NCI-H2107 (cell line): Measurements from ENCODE around the gene MAPK7.

Source experiments
- DNase-seq: peaks from one replicate; lab custom pipeline; 2025; lab: John Stamatoyannopoulos, UW

The MAPK7 gene

DNA sequence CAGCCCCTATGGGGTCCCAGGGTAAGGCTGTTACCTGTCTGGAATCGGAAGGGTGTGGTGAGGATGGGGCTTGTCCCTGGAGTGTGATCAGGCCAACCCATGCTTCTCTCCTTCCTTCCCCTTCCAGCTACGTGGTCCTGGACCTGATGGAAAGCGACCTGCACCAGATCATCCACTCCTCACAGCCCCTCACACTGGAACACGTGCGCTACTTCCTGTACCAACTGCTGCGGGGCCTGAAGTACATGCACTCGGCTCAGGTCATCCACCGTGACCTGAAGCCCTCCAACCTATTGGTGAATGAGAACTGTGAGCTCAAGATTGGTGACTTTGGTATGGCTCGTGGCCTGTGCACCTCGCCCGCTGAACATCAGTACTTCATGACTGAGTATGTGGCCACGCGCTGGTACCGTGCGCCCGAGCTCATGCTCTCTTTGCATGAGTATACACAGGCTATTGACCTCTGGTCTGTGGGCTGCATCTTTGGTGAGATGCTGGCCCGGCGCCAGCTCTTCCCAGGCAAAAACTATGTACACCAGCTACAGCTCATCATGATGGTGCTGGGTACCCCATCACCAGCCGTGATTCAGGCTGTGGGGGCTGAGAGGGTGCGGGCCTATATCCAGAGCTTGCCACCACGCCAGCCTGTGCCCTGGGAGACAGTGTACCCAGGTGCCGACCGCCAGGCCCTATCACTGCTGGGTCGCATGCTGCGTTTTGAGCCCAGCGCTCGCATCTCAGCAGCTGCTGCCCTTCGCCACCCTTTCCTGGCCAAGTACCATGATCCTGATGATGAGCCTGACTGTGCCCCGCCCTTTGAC is 2.4 kb downstream of the MAPK7 start:
- no peak for DNase-seq

DNA sequence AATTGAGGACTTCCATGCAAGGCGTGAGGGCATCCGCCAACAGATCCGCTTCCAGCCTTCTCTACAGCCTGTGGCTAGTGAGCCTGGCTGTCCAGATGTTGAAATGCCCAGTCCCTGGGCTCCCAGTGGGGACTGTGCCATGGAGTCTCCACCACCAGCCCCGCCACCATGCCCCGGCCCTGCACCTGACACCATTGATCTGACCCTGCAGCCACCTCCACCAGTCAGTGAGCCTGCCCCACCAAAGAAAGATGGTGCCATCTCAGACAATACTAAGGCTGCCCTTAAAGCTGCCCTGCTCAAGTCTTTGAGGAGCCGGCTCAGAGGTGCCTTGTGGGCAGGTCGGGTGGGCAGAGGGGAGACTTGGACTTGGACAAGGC is 3.1 kb downstream of the MAPK7 start:
- DNase-seq = no peak

DNA sequence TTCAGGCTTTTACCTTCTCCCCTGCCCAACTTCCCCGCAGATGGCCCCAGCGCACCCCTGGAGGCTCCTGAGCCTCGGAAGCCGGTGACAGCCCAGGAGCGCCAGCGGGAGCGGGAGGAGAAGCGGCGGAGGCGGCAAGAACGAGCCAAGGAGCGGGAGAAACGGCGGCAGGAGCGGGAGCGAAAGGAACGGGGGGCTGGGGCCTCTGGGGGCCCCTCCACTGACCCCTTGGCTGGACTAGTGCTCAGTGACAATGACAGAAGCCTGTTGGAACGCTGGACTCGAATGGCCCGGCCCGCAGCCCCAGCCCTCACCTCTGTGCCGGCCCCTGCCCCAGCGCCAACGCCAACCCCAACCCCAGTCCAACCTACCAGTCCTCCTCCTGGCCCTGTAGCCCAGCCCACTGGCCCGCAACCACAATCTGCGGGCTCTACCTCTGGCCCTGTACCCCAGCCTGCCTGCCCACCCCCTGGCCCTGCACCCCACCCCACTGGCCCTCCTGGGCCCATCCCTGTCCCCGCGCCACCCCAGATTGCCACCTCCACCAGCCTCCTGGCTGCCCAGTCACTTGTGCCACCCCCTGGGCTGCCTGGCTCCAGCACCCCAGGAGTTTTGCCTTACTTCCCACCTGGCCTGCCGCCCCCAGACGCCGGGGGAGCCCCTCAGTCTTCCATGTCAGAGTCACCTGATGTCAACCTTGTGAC is 3.6 kb downstream of the MAPK7 start:
- no peak for DNase-seq

DNA sequence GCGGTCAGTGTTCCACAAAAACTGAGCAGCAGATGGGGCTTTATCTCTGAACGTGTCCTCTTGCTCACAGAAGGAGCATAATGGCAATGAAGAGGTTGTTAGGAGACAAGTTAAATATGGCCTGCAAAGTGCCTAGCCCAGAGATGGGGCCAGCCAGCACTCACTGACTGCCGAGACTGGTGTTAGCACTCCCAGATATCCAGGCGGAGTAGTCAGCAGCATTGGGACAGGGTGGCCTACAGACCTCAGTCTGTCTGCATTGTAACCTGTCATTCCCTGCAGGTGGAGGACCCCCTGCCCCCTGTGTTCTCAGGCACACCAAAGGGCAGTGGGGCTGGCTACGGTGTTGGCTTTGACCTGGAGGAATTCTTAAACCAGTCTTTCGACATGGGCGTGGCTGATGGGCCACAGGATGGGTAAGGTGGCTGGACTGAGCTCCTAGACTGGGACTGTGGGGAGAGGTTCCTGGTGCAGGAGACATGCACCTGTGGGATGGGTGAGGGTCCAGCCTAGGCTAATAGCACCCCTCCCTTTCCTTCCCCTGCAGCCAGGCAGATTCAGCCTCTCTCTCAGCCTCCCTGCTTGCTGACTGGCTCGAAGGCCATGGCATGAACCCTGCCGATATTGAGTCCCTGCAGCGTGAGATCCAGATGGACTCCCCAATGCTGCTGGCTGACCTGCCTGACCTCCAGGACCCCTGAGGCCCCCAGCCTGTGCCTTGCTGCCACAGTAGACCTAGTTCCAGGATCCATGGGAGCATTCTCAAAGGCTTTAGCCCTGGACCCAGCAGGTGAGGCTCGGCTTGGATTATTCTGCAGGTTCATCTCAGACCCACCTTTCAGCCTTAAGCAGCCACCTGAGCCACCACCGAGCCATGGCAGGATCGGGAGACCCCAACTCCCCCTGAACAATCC is 4.5 kb downstream of the MAPK7 start:
- DNase-seq = no peak

DNA sequence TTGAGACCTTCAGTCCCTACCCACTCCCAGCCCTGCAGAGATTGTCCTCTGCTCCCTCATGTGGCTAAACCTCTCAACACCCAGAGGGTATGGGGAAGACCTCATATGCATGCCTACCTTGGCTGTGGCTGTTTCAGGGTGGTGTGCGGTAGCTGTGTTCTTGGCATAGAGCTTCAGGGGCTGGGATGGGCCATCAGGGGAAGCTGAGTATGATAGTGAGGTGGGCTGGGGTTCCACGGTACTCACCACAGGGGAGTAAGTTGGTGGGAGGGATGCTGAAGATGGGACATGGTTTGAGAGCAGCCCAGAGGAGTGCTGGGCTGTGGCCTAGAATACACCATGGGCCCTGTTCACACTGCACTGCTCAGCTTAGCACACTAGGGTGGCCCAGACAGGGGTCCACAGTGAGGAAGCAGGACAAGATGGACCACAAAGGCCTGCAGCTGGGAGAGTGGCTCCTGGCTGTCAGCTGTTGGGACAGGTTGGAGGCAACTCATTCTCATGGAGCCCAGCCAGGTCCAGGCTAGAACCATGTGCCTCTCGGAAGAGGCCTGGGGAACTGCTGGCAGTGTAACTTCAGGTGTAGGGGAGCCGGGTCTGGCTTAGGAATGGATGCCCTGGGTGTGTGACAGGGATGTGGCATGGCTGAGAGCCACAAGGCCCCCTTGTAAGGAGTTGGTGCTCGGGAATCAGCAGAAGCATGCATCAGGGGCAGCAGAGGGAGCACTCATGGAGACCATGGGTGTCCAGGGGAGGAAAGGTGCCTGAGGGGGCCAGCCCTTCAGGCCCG is 5.6 kb downstream of the MAPK7 start:
- no peak for DNase-seq

DNA sequence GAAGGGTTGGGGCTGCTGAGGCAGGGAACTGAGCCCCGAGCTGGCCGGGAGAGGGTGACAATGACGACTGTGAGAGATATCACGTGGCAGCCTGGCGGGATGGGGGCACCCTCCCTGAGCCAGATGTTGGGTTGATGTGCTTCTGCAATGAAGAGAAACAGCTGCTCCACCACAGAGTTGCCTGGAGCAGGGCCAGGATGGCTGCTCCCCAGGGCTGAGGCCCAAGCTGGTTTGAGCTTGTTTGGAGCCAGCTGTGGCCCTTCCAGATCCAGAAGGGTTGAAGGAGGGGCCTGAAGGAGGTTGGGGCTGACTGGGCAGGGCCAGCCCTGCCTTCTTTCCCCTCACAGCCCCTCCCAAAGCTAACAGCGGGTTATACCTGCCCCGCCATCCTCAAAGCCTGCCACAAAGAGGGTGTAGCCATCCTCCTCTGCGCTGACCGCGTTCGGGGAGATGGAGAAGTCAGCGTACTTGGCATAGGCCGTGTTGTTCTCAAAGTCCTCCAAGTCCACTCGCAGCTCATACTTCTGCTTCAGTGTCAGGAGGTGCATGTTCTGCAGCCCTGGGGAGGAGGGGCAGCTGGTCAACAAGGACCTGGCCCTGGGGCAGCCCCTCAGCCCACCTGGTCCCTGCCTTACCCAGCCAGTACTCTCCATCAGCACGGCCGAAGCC is 6.6 kb downstream of the MAPK7 start:
- peak; percentile 31 for DNase-seq

DNA sequence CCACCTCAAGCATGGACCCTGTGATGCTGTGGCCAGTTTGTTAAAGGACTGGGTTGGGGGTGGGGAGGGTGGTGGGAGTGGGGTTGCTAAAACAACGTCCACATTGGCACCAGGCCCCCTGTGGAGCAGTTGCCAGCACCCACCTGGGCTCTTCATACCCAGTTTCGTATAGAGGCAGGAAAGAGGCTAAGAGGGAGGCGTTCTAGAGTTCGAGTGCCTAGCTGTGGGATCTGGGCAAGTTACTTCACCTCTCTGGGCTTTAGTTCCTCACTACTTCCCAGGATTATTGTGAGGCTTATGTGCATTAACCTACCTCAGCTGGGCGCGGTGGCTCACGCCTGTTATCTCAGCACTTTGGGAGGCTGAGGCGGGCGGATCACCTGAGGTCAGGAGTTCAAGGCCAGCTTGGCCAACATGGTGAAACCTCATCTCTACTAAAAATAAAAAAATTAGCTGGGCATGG is 7.3 kb downstream of the MAPK7 start:
- no peak for DNase-seq

DNA sequence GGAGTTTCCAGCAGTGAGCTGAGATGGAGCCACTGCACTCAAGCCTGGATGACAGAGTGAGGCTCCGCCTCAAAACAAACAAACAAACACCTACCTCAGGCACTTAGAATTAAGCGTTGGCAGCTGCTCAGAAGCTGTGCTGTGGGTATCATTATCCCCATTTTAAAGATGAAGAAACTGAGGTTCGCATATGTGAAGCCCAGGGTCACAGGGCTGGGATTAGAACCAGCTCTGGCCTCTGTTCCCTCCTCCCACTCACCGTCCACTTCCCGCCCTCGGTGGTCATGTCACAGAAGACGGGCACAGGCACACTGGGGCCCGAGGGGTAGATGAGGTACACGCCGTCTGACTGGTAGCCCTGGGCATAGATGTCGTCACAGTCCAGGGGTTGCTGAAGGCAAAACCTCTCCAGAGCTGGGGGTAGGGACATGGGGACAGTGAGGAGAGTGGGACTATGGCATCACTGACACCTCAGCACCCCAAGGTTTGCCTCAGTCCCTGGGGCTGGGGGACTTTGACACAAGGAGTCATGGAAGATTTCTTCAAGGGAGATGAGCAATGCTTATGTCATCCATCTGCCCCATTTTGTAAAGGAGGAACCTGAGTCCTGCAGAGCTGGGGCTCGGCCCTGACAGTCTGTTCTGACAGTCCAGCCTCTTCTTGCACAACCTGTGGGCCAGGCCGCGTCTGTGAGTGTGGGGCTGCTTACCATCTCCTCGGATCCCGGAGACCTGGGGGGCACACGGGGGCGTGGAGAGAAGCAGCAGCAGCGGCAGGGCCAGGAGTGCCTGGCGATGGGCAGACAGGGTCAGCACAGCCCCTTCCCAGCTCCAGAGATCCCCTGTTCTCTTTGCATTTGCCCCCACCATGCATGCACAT is 8.0 kb downstream of the MAPK7 start:
- DNase-seq = no peak

DNA sequence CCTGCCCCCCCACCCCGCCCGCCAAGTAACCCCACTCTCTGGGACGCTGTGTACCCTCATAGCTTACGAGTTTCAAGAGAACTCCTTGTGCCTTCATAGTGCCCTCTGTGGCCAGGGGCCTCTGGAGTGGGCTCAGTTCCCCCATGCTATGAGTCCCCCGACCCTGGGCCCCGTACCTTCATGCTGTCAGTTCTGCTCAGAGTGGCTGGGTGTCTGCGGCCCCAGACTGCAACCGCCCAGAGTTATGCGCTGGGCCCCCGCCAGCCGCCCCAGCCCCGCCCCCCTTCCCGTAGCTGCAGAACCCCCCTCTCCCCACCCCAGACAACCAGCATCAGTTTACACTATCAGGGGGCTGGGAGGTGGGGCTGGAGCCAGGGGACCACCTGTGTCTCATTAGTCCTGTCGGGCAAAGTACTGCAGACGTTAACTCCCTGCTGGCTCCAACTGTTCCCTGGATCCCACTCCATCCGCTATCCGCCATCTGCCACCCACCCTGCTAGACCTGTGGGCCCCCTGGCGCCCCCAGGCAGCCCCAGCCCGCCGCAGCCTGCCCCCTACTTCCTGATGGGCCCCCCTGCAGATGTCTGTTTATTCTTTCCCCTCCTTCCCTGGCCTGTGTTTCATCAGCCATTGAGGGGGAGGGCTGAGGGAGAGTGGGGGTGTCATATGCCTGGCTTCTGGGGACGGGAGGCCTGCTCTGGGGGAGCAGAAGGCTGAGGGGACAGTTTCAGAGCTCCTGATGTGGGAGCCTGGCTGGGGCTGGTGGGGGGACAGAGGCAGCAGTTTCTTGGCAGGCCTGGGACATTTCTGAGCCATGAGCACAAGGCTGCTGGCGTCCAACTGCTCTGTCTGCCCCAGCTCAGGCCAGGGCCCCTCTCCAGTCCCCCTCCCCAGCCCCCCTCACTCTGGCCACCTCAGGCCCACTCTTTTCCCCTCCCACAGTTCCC is 8.9 kb downstream of the MAPK7 start, which contains the start of gene MFAP4:
Gene MFAP4, minus strand, starts transcription at position 217 of the 947 bp plus-strand sequence. Its CDS starts 35 bp downstream, at position 182.
- DNase-seq = no peak

DNA sequence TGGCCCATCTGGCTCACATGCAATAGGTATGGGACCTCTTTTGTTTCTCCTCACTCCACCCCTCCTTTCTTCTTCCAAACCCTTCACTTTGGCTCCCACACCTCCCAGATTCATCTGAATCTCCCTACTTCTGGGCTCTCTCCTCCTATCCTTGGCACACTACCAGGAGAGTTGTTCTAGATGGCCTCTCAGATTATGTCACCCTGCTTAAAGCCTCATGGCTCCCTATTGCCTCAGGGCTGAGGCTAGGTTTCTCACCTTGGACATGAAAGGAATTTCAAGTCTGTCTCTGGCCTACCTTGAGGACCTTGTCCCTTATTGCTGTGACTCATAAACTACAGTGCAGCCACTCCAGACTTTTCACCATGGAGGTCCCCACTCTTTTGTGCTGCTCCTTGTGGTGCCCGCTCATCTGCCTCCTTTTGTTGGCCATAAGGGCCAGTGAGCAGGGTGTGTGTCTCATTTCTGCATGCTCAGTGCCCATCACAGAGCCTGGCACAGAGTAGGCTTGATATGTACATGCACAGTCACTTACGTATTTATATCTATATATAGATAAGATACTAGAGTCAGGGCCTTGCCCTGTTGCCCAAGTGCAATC is 9.7 kb downstream of the MAPK7 start:
- no peak for DNase-seq

DNA sequence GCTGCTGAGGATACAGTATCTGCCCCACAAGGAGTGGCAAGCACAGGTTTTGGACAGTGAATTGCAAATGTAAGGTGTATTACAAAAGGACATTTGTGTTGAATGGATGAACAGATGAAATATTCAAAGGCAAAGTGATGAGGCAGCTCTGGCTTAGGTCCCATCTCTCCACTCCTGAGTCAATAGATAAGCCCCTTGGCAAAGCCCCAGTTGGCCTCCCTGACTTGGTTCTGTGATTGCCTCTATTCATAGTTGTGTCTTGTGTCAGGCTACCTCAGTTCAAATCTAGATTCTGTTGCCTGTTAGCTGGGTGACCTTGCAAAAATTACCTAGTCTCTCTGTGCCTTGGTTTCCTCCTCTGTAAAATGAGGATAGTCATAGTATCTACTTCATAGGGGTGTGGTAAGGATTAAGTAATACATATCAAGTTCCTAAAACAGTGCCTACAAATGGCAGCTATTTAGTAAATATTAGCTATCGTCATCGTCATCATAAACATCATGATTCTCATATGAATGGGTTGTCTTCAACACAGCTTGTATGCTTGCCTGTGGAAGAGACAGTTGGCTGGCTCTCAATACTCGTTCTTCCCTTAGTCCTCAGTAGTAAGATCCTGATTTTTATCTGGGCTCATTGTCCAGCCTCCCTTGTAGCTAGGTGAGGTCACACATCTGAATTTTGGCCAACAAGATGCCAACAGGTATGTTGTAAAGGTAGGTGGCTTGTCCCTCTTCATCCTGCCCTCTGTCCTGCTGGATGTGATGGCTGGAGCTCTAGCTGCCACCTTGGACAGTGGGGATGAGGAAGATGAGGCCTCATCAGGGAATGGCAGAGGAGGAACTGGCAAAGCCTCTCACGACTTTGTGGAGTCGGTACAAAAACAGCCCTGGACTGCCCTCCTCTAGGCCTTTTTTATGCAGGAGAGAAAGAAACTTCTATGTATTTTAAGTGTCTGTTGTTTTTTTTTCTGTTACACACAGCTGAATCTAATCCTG is 10.8 kb downstream of the MAPK7 start:
- no peak for DNase-seq

DNA sequence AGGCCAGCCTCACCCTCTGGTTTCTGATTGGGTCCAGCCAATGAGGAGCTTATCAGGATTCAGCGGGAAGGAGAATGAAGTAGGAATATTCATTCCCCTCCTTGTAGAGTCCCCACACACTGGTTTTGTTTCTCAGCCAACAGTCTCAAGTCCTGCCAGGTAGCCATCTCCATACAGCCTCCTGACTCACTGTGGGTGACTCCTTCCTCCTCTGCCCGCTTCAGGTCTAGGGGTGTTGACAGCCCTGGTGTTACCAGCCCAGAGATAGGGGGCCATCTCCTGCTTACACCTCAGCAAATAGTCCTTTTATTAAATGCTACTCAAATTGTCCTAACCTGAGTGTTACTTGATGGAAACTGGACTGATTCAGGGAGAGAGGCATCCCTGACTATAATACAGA is 12.7 kb downstream of the MAPK7 start:
- DNase-seq = no peak

DNA sequence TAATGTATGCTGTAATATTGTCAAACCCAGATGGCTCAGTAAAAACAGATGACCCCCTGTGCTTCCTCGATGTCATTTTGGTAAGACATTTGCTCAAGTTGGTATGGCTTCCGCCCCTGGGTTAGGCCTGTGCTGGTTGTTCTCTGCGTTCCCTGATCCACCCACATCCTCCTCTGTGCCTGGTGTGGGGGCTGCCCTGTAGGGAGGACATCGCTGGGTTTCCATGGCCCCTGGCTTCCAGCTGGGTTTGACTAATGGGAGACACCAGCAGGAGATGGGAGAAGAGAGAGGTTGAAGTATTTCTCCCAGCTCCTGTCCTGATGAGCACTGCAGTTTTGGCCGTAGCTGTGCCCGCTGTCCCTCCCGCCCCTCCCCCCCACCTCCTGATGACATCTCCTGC is 13.1 kb downstream of the MAPK7 start:
- no peak for DNase-seq

DNA sequence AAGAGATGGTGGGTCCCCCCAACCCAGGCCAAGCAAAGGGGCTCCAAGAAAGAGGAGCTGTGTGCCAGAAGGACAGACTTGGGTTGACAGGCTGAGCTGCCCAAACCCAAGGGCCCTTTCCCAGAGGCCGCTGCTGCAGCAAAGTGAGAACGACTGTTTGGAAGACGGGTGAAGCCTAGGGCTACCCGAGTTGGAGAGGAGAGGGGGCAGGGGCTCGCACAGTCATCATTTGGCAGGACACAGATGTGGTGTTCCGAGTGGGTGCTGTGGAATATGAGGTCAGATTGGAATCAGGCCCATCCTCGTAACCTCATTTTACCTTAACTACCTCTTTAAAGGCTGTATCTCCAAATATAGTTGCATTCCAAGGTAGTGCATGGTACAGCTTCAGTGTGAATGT is 14.0 kb downstream of the MAPK7 start:
- DNase-seq = no peak

DNA sequence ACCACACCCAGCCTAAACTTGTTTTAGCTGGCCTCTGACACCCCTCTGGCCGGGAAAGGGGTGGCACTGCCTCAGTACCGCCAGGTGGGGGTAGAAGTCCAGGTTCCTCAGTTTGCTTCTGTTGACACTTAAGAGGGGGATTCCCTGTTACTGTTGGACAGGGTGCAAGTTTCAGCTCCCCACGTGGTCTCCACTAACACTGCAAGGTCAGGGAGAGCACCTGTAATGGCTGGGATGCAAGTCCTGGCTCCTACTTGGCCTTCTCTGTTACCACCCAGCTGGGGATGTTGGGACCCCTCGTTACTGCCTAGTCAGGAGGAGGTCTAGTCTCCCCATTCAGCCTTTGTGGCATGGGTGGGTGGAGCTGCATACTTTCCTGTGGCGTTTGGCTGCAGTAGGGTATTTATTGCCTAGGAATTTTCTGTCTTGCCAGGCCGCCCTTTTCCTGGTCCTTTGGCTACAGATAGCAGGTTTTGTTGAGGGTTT is 19.3 kb downstream of the MAPK7 start:
- no peak for DNase-seq

DNA sequence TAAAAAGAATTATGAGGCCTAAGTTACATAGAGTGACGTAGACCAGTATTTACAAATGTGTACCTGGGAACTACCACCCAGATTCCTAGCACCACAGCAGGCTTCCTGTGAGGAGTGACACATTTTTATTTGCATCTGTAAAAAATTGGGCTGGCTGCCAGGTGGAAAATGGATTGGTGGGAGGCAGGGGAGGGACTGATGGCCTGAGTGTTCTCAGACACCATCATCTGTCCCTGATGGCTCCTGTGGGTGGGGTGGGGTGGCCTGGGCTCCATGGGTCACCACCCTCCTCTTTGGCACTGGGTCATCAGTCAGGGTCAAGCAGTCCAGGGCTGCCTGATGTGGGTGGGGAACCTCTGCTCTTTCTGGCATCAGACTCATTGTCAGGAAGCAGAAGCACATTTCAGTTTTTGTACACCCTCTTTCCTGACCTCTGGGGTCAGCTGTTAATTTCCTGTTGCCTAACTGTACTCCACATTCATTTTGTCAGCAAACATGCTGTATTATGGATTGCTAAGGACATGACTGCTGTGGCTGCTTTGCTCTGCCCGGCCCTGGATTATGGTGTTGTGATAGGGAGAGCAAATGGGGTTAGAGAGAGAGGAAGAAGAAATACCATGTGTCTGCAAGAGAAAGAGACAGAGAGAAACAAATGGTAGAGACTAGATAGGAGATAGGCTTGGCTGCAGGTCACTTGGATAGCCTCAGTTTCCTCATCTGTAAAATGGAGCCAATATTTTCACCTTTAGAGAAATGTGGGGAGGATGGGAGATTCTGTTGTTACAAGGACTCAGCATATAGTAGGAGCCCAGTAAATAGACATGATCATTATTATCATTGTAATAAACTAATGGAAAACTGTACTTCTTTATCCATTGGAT is 20.2 kb downstream of the MAPK7 start:
- DNase-seq = no peak
